ENCODE measurements around the gene PLA2G12B.

The PLA2G12B gene

DNA sequence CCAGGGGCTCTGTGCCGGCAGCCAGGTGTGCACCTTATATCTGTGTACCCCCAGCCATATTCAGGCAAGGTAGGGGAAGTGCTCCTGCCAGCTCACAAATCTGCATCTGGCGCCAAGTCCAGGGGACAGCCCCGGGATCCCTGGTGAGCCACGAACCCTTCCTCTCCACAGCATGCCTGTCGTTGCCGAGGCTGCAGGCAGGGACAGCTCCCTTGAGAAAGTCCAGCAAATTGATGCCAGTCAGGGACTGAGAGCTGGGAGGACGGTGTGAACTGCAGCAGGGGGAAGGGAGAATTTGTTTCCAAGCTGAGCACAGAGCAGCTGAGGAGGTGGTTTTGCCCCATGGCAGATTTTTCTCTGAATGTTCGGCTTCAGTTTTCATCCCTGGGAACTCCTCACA is 919 bp downstream of the PLA2G12B start:
- in situ Hi-C loops (cut with MboI; ENCODE audit: low sequenced_read_pairs, unreplicated experiment), result no loop called here
- TF ChIP-seq, protein P1, sequence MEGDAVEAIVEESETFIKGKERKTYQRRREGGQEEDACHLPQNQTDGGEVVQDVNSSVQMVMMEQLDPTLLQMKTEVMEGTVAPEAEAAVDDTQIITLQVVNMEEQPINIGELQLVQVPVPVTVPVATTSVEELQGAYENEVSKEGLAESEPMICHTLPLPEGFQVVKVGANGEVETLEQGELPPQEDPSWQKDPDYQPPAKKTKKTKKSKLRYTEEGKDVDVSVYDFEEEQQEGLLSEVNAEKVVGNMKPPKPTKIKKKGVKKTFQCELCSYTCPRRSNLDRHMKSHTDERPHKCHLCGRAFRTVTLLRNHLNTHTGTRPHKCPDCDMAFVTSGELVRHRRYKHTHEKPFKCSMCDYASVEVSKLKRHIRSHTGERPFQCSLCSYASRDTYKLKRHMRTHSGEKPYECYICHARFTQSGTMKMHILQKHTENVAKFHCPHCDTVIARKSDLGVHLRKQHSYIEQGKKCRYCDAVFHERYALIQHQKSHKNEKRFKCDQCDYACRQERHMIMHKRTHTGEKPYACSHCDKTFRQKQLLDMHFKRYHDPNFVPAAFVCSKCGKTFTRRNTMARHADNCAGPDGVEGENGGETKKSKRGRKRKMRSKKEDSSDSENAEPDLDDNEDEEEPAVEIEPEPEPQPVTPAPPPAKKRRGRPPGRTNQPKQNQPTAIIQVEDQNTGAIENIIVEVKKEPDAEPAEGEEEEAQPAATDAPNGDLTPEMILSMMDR (IDR thresholded peaks at IDR 0.05; ENCODE audit: borderline replicate concordance, control extremely low read depth, extremely low read depth, insufficient read depth, missing control alignments), result no peak
- DNase-seq (ENCODE audit: low spot score), result no peak

DNA sequence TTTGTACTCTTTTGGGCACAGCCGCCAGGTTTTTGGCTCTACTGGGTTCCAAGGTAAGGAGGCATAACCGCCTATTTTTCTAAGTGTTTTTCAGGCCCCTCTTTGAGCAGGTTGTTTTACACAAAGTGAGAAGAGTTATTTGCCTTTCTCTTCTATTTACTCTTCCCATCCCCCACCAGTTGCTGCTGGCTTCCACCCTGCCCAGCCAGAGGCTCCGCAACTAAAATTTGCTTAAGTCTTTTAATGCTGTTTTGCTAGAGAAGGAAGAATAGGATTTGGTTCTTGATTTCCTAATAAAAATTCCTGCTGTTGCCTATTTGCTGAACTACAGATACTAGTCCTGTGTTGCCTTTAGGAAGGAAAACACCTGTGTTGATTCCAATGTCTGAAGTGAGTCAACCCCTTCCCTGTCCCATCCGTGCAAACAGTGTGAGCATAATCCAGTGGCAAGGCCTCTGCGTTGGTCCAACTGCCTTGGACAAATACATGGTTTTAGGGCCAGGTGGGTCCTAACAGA is 1.9 kb downstream of the PLA2G12B start:
- in situ Hi-C loops (cut with MboI; ENCODE audit: low sequenced_read_pairs, unreplicated experiment), result no loop called here
- TF ChIP-seq, protein P1 (IDR thresholded peaks at IDR 0.05; ENCODE audit: borderline replicate concordance, control extremely low read depth, extremely low read depth, insufficient read depth, missing control alignments), result no peak
- no peak for DNase-seq (ENCODE audit: low spot score)

DNA sequence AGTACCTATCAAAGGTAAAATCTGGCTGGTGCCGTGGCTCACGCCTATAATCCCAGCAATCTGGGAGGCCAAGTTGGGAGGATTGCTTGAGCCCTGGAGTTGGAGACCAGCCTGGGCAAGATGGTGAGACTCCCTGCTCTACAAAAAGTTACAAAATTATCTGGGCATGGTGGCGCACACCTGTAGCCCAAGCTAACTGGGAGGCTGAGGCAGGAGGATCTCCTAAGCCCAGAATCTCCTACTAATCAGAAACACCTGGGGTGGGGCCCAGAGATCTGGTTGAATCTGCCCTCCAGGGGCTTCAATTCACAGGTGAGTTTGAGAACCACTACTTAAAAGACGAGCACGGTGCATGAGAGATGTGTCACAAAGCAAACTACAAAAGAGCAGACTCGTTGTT is 2.4 kb downstream of the PLA2G12B start:
- in situ Hi-C loops (cut with MboI; ENCODE audit: low sequenced_read_pairs, unreplicated experiment), result no loop called here
- TF ChIP-seq, protein P1 (IDR thresholded peaks at IDR 0.05; ENCODE audit: borderline replicate concordance, control extremely low read depth, extremely low read depth, insufficient read depth, missing control alignments), result no peak
- DNase-seq (ENCODE audit: low spot score), result no peak

DNA sequence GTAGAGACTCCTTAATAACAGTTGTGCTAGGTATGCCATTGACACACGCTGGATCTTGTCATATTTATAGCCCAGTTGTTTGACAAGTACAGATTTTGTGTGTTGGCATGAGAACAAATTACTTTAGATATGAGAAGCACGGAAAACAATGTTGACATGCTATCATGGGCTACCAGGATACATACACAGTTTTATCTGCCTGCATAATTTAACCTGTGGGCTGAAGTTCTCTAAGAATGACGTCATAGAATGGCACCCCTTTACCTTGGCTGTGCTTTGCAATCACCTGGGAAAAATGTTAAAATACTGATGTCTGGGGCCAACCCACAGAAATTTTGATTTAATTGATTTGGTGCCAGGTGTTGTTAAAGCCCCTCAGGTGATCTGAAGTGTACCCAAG is 2.8 kb downstream of the PLA2G12B start:
- TF ChIP-seq, protein P1 (IDR thresholded peaks at IDR 0.05; ENCODE audit: borderline replicate concordance, control extremely low read depth, extremely low read depth, insufficient read depth, missing control alignments), result no peak
- in situ Hi-C loops (cut with MboI; ENCODE audit: low sequenced_read_pairs, unreplicated experiment), result no loop called here
- DNase-seq (ENCODE audit: low spot score), result no peak

DNA sequence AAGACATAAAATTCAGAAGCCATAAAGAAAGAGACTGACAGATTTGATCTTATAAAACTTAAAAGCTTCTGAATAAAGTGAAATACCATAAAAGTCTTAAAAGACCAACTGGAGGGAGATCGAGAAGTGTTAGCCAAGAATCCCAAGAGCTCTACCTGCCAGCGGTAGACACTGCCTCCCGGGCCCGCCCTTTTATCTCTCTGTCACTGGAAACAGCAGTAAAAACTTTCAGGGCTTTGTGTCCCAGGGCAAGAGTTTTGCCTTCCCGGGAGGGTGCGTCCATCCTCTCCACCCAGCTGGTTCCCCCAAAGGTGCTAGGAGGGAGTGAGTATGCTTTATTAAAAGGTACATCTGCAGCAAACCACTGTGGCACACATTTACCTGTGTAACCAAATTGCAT is 5.8 kb downstream of the PLA2G12B start:
- in situ Hi-C loops (cut with MboI; ENCODE audit: low sequenced_read_pairs, unreplicated experiment), result no loop called here
- DNase-seq (ENCODE audit: low spot score), result no peak
- TF ChIP-seq, protein P1 (IDR thresholded peaks at IDR 0.05; ENCODE audit: borderline replicate concordance, control extremely low read depth, extremely low read depth, insufficient read depth, missing control alignments), result no peak

DNA sequence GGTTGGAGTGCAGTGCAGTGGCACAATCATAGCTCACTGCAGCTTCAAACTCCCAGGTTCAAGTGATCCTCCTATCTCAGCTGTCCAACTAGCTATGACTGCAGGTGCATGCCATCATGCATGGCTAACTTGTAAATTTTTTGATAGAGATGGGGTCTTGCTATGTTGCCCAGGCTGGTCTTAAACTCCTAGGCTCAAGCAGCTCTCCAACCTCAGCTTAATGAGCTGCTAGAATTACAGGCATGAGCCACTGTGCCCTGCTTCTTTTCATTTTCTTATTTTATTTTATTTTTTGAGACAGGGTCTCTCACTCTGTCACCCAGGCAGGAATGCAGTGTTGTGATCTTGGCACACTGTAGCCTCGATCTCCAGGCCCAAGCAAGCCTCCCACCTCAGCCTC is 7.6 kb downstream of the PLA2G12B start:
- no peak for DNase-seq (ENCODE audit: low spot score)
- TF ChIP-seq, protein P1 (IDR thresholded peaks at IDR 0.05; ENCODE audit: borderline replicate concordance, control extremely low read depth, extremely low read depth, insufficient read depth, missing control alignments), result no peak
- in situ Hi-C loops (cut with MboI; ENCODE audit: low sequenced_read_pairs, unreplicated experiment), result no loop called here

Measured in GM13976 (cell line).